Type B pancreatic cell (in vitro differentiated cells): Measurements from ENCODE around the gene CHST5. TPM values are rescaled to one million over a fixed set of nuclear protein-coding genes. Genes with fewer than 3 reads are reported as not detected.
"Not testable (repeated sequence)": the region's sequence is repeated elsewhere in the genome, so short reads cannot be mapped to it uniquely, and the experiment has no call there.

Experiments
- DNase-seq: peaks from one replicate; pipeline ENCODE4 v3.0.0; 2021; ENCODE audit warnings: mixed read lengths; ENCODE audit not compliant: unreplicated experiment; ENCODE audit errors: extremely low spot score
- H3K27ac Mint-ChIP-seq: 2 replicates; pipeline ENCODE4 v1.8.0; 2021; ENCODE audit warnings: mild to moderate bottlenecking, mixed read lengths
- H3K27me3 Mint-ChIP-seq: 2 replicates; pipeline ENCODE4 v1.8.0; 2021; ENCODE audit warnings: mixed read lengths
- H3K36me3 Mint-ChIP-seq: 2 replicates; pipeline ENCODE4 v1.8.0; 2021; ENCODE audit warnings: mixed read lengths
- H3K4me1 Mint-ChIP-seq: one replicate; pipeline ENCODE4 v1.8.0; 2021; ENCODE audit warnings: mixed read lengths; ENCODE audit not compliant: unreplicated experiment
- H3K4me3 Mint-ChIP-seq: 2 replicates; pipeline ENCODE4 v1.8.0; 2021; ENCODE audit warnings: mild to moderate bottlenecking, mixed read lengths
- H3K9me3 Mint-ChIP-seq: 2 replicates; pipeline ENCODE4 v1.8.0; 2021; ENCODE audit warnings: mixed read lengths
- total RNA-seq: library from RNA; stranded (reverse); gene quantifications from 2 replicates; pipeline ENCODE4 v1.2.1, GENCODE V29; 2021; ENCODE audit warnings: low replicate concordance
- TF ChIP-seq, protein P1 (sequence below): fragments of 200-600 bp; sonication (generic); conservative IDR thresholded peaks from 2 replicates; pipeline ENCODE4 v1.5.0; 2021; ENCODE audit warnings: antibody characterized with exemption, mild to moderate bottlenecking

Gene CHST5
- total RNA-seq, 1 donor from 2014 or later, result 0.60 TPM

- TF ChIP-seq, protein P1, sequence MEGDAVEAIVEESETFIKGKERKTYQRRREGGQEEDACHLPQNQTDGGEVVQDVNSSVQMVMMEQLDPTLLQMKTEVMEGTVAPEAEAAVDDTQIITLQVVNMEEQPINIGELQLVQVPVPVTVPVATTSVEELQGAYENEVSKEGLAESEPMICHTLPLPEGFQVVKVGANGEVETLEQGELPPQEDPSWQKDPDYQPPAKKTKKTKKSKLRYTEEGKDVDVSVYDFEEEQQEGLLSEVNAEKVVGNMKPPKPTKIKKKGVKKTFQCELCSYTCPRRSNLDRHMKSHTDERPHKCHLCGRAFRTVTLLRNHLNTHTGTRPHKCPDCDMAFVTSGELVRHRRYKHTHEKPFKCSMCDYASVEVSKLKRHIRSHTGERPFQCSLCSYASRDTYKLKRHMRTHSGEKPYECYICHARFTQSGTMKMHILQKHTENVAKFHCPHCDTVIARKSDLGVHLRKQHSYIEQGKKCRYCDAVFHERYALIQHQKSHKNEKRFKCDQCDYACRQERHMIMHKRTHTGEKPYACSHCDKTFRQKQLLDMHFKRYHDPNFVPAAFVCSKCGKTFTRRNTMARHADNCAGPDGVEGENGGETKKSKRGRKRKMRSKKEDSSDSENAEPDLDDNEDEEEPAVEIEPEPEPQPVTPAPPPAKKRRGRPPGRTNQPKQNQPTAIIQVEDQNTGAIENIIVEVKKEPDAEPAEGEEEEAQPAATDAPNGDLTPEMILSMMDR, result no peak
- Mint-ChIP-seq H3K4me1 (peaks cover 8% of the 10 kb centered on the region), H3K27ac (no peak overlapping the region), H3K4me3 (no peak overlapping the region), H3K9me3 (no peaks in the 10 kb centered on the region), H3K36me3 (no peaks in the 10 kb centered on the region), H3K27me3 (peaks cover 3% of the 10 kb centered on the region)
- DNase-seq, result no peak
Measured at GRCh38 chr16:75501359-75501758, 34.5 kb downstream of the CHST5 start.

GRCh38 chr16:75498605-75499322 lies 37.1 kb downstream of the CHST5 start:
- H3K27ac Mint-ChIP-seq, H3K4me1 Mint-ChIP-seq, H3K4me3 Mint-ChIP-seq, DNase-seq, H3K9me3 Mint-ChIP-seq, H3K36me3 Mint-ChIP-seq: not testable (repeated sequence)
- H3K27me3 Mint-ChIP-seq, result peaks cover 12% of the 10 kb centered on the region

- Mint-ChIP-seq H3K4me1 (peaks cover 6% of the 10 kb centered on the region), H3K9me3 (no peaks in the 10 kb centered on the region), H3K4me3 (no peak overlapping the region), H3K27me3 (peaks cover 15% of the 10 kb centered on the region), H3K36me3 (no peaks in the 10 kb centered on the region), H3K27ac (no peak overlapping the region)
- DNase-seq, result no peak
- TF ChIP-seq, protein P1, result no peak
Measured at GRCh38 chr16:75497558-75497957, 38.4 kb downstream of the CHST5 start.

DNA sequence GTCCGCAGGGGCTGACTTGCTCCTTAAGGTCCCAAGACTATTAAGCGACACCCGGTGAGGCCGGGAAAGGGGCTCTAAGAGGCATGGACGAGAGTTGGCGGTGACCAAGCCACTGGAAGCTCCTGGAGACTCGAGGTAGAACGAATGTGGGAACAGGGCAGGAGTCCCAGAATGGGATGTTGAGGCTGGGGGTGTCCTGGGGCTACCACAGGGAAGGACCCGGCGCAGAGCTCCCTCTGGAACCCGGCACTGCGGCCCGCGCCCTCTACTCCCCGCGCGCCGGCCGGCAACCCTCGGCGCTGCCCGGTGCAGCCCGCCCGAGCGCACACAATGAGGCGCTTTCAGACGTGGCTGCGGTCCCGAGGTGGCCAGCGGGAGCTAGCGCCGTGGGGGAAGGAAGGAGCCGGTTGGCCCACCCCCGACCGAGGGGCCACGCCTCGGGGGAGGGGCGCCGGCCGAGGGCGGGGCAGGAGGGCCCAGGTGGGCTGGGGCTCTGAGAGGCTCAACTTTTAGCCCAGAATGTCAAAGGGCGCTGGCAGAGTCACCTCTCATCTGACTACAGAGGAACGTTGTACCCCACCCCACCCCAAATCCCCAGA lies 40.7 kb downstream of the CHST5 start, which contains the start of gene CHST6:
Gene CHST6 (minus strand): TSS at position 366 of the 599 bp plus-strand sequence. CDS start 15,613 bp downstream, outside the sequence.
- Mint-ChIP-seq H3K27me3 (peaks cover 15% of the 10 kb centered on the region), H3K4me1 (peaks cover 6% of the 10 kb centered on the region), H3K4me3 (peak within 1 kb of the TSS; percentile 89), H3K27ac (peak within 1 kb of the TSS; percentile 51), H3K9me3 (no peaks in the 10 kb centered on the region), H3K36me3 (no peaks in the 10 kb centered on the region)
- TF ChIP-seq, protein P1, result no peak
- no peak for DNase-seq

DNA sequence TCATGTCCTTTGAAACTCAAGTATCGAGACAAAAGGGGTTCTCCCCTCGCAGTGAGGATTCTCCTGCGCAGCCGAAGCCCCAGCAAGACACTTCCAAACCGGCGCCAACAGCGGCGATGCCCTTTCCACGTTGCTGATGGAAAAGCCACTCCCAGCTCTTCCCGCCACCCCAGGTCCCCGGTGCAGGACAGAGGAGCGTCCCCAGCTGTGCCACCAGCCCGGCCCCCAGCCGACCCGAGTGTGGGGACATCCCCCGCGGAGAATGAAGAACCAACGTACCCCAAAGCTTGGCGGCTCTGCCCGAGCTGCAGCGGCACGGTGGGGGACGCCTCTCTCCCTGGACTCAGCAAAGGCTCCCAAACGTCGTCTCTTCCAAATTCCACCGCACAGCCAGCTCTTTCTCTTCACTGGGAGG lies 41.2 kb downstream of the CHST5 start:
- no peak for DNase-seq
- H3K4me1 Mint-ChIP-seq, result peaks cover 6% of the 10 kb centered on the region

More for the DNA sequence above, 41.2 kb downstream of the CHST5 start:
- no peaks in the 10 kb centered on the region for H3K36me3 Mint-ChIP-seq
- TF ChIP-seq, protein P1, result no peak
- H3K27me3 Mint-ChIP-seq, result peaks cover 15% of the 10 kb centered on the region
- no peaks in the 10 kb centered on the region for H3K9me3 Mint-ChIP-seq
- H3K27ac Mint-ChIP-seq, result peak overlapping the region; percentile 51
- H3K4me3 Mint-ChIP-seq, result peak overlapping the region; percentile 89
